Suppressor macrophage treated with lipopolysaccharide for 4 hours (primary cell): ENCODE results near the gene AHDC1.

ENCODE experiments used
- DNase-seq: peaks from one replicate; pipeline ENCODE4 v3.0.0-alpha.2; 2020

AHDC1 gene

DNA sequence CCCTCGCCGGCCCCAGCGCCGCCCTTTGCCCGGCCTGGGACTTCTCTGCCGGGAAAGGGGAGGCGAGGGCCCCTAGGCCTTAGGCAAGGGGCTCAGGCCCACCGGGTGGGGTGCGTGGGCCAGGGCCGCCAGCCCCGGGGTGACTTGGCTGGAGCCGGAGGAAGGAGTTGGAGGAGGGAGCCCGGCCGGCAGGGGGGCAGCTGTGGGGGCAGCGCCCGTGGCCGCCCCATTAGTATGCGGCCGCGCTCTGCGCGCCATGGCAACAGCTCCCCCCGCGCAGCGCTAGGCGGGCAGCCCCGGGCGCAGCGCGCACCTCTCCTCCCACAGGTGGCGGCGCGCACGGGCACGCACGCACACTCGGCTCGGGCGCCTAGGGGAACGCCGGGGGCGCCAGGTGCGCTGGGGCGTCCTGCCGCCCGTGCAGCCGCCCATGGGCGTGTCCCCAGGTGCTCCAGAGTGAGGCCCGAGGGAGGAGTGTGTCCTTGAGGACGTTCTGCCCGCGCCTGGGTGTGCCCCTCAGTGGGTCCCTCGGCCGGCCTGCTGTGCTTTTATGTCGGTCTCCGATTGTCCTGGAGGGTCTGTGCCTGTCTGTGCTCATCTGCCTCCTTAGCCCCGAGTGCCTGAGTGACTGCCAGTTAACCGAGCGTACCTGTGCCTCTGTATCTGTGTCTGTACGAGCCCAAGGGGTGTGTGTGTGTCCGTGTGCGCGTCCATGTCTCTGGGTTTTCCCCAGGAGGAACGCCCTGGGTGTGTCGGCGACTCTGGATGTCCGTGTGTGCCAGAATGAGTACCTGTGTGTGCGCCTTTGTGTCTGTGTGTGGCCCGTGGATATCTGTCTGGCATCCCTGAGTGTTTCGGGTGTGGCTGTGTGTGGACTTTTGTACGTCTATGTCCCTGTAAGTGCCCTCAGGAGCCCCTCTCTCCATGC lies 75.8 kb downstream of the AHDC1 start:
- no peak for DNase-seq

GRCh38 chr1:27527223-27527889 lies 76.6 kb downstream of the AHDC1 start:
- no peak for DNase-seq

GRCh38 chr1:27526569-27527222 lies 77.2 kb downstream of the AHDC1 start:
- DNase-seq, result peak; percentile 71

DNA sequence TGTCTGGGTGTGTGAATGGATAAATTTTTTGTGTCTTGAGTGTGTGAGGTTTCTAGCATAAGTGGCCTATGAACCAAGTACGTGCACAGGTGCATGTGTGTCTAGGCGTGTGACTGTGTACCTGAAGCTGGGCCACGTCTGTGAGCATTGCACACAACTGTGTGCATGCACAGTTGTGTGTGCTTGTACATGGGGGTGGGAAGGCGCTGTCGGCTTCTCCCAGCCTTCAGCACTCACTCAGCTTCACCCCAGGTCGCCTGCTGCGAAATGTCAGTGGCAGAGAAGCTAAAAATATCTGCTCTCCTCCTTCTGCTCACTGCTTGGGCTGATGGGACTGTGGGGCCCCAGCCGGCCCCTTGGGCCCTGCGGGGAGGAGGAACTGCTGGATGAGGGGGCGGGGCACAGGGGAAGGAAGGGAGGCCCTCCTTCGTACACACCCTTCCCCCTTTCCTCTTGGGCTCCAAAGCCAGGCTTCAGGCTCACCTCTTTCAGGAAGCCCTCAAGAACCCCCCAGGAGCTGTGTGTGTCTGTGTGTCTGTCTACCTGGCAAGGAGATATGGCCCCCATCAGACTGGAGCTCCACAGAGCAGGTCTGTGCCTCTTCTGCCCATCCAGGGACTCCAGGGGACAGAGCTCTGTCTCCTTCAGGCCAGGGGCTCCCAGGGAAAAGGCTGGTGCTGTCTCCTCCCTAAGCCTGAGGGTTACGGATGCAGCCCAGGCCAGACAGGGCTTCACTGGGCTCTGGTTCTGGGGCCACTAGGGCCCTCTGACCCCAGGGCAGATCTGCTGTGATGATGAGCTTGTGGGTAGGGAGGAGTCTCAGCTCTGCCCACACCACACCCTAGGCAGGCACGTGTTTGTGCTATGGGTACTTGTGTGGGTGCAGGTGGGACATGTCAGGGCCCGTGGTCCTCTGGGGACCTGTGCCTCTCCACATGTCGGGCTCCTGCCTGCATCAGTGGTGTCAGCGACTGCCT lies 78.4 kb downstream of the AHDC1 start:
- DNase-seq, result peak; percentile 72

DNA sequence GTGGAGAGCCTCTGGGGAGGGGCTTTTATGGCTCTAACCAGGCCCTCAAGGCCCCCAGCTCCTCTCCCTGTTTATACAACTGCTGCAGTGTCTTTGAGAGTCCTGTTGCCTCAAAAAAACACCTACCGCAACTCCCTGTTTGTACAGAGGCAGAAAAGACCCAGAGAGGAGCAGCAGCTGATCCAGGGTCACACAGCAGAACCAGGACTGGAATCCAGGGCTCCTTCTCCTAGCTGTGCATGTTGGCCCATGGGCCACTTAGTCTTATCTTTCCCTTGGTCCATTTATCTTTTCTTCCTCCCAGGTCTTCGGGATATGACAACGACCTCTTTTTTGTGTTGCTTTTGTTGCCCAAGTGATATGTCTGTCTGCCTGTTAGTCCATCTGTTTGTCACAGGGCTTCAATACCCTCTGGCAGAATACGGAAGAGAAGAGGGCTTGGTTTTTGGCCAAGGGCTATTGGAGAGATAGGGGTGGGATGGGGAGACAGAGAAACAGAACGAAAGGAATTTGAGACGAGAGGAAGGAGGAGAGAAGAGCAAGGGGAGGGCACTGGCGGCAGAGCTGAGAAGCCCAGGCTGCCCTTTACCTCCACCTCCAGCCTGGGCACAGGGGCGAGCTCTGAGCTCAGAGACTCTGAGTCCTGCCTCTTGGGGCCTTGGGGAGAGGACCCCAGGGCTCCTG lies 80.5 kb downstream of the AHDC1 start:
- no peak for DNase-seq

DNA sequence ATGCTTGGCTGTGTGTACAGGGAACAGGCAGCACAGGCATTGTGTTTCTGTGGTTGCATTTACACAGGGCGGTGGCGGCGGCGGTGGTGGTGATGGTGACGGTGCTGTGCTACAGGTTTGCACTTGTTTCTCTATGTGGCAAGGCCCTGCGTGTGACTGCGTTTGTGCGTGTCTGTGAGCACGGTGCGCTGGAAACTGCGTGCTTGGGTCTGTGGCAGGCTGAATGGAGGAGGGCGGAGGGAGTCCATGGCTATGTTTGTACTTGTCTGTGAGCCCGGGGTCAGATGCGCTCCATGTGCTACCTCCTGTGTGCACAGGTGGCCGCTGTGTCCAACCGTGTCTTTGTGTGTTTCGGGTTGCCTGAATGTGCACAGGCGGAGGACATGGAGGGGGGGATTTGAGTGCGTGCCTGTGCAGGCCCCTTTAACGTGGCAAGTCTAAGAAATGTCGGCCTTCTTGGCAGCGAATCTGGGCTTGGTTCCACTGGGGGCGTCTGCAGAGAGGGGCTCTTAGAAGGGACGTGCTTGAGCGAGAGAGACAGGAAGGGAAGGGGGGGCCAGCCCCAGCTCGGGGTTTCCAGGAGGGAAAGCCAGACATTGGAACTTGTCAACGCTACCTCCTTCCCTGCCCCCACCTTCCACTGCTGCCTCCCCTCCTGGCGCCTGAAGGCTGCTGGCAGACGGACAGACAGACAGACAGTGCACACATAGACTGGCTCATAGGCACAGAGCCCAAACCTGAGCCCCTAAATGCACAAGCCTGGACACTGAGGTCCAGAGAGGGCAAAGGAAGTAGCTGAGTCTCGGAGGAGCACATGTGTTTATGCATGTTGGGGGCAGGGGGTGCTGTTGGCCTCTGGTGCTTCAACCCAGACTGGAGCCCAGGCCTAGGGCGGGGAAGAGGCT lies 81.3 kb downstream of the AHDC1 start:
- peak; percentile 40 for DNase-seq

GRCh38 chr1:27521861-27522431 lies 82.0 kb downstream of the AHDC1 start:
- DNase-seq, result no peak

- peak; percentile 34 for DNase-seq
These were observed 82.6 kb downstream of the AHDC1 start for GRCh38 chr1:27521336-27521831.

DNA sequence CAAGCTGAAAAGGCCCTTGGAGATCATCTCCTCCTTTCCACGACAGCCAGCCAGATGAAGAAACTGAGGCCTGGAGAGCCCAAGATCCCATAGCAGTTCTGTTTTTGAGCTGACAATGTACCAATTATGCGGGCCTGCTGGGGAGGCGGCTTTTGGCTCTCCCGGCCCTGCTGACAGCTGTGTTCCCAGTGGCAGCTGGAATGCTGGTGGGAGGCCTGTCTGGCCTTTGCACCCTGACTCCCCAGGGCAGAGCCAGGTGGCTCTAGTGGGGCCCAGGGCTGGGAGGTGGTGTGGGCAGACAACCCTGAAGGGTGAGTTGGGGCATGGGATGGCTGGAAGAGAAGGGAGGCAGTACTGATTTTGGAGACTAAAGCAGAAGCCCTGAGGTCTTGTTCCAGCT lies 83.3 kb downstream of the AHDC1 start:
- no peak for DNase-seq

GRCh38 chr1:27519331-27520258 lies 84.3 kb downstream of the AHDC1 start:
- no peak for DNase-seq

DNA sequence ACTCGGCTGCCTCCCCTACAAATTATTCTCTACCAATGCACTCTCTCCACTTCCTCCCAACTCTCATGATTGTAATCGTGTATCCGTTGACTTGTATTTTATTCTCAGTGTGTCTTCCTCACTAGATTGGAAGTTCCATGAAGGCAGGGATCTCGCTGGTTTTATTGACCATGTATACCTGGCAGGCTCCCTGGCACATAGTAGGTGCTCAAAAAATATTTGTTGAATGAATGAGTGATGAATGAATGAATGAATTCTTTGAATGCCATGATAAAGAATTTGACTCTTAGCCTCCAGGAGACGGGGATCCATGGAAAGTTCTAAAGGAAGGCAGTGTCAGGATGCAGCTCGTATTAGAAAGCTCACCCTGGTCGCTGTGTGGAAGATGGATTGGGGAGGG lies 85.1 kb downstream of the AHDC1 start:
- DNase-seq, result no peak

- no peak for DNase-seq
These were observed 85.8 kb downstream of the AHDC1 start for GRCh38 chr1:27517907-27518718.

DNA sequence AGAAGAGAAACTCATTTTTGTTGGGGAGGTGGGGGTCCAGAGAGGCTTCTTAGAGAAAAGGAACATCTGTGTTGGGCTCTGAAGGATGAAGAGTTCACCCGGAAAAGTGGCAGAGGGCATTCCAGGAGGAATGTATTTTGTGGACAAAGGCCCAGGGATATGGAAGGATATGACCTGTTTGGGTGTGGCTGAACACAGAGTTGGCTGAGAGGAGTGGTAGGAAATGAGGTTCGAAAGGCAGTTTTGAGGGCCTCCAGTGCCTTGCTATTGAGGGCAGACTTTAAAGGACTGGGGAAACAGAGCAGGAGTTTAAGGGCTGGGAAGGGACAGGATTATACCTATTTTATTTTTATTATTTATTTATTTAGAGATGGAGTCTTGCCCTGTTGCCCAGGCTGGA lies 86.6 kb downstream of the AHDC1 start:
- DNase-seq, result no peak

- DNase-seq, result no peak
These were observed 88.3 kb downstream of the AHDC1 start for GRCh38 chr1:27515626-27516025.

DNA sequence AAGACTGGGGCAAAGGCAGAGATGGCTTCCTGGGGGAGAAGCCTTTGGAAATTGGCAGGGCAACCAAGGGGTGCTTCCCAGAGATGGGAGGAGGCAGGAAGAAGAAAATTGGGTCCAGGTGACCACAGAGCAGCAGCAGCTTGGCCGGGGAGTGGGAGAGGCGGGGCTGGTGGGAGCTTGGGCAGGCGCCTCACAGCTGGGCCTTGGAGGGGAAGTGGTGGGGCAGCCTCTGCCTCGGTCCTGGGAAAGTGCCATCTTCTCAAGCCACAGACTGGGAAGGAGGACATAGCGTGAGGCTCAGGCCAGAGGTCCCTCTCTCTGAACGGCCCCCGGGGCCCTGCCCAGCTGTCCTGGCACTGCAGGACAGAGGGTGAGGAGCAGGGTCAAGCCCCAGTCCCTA lies 90.0 kb downstream of the AHDC1 start:
- DNase-seq, result peak; percentile 46

DNA sequence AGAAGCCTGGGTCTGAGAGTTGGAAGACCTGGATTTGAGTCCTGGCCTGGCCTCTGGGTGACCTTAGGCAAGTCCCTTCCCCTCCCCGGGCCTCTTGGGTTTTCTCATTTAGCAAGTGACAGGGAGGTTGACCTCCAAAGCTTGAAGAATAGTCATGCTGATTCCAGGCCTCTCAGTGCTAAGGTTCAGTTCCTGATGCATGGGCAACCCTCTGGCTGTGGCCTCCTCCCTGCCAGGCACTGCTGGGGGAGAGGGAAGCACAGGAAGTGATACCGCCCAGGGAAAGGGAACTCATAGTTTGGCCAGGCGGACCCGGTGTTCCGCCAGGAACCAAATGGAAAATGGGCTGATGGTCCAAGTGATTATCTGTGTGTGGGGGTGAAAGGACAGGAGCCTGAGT lies 90.4 kb downstream of the AHDC1 start:
- peak; percentile 85 for DNase-seq

GRCh38 chr1:27509127-27510080 lies 94.5 kb downstream of the AHDC1 start:
- no peak for DNase-seq
